Mucosa of descending colon (tissue), 3 donors: ENCODE data around the gene CST5. TPM values are rescaled to one million over a fixed set of nuclear protein-coding genes. Genes with fewer than 3 reads are reported as not detected.

Experiments used
- ATAC-seq: fragments of 200-7000 bp; cut with Tn5 transposase; one replicate; pipeline ENCODE4 v1.9.1; 2020; ENCODE audit warnings: mild to moderate bottlenecking, moderate library complexity
- DNase-seq, 3 donors: peaks; one replicate each; pipeline ENCODE4 v3.0.0-alpha.2; 2020
- H3K36me3 ChIP-seq: fragments of 200-600 bp; one replicate; pipeline ENCODE4 v1.8.0; 2021; ENCODE audit warnings: low read depth, mild to moderate bottlenecking
- H3K4me1 ChIP-seq: fragments of 200-600 bp; one replicate; pipeline ENCODE4 v1.8.0; 2021; ENCODE audit warnings: low read depth, mild to moderate bottlenecking
- H3K4me3 ChIP-seq: fragments of 200-600 bp; one replicate; pipeline ENCODE4 v1.8.0; 2021; ENCODE audit warnings: mild to moderate bottlenecking
- H3K9me3 ChIP-seq: fragments of 200-600 bp; one replicate; pipeline ENCODE4 v1.8.0; 2021; ENCODE audit warnings: mild to moderate bottlenecking
- CTCF ChIP-seq: fragments of 200-600 bp; IDR thresholded peaks from one replicate; pipeline ENCODE4 v1.8.0; 2022; ENCODE audit warnings: antibody characterized with exemption, mild to moderate bottlenecking
- intact Hi-C, 2 donors: fragments of 100-400 bp; cut with DNase I in 1 of 2; cut with micrococcal nuclease in 1 of 2; formaldehyde crosslinking; loops; one replicate each; pipeline versions ENCODE4 v1.11.0 to v1.11.1; 2022; cut with DNase I, micrococcal nuclease
- total RNA-seq, 3 donors: library from RNA; stranded (reverse); fragmentation: NEBNext Ultra II Directional in 2 of 3; extraction: Animal tissue kit (Norgen Biotek cat#: 25700) in 2 of 3; gene quantifications; one replicate each; pipeline versions ENCODE4 v1.2.1 to v1.2.4, GENCODE V29; 2021 to 2023
- donor health status: DM: no; HTN: no; CAD: no; lungs with moderate emphysema.
- donor health status: DM: no; HTN: no; CAD: no.
- donor health status: DM: no; HTN: yes; CAD: no.

CST5 gene
- total RNA-seq, 3 donors from 2014 or later, result not detected

GRCh38 chr20:23877524-23877923 is 2.0 kb downstream of the CST5 start:
- no peaks in the 10 kb centered on the region for H3K9me3 ChIP-seq
- intact Hi-C loops, result no loop called here
- no peak for TF ChIP-seq CTCF
- no peaks in the 10 kb centered on the region for H3K4me1 ChIP-seq
- DNase-seq (no peak), ATAC-seq (no peak)
- H3K4me3 ChIP-seq, result no peak overlapping the region
- no peaks in the 10 kb centered on the region for H3K36me3 ChIP-seq

GRCh38 chr20:23875606-23876237 is 3.8 kb downstream of the CST5 start:
- H3K36me3 ChIP-seq, result no peaks in the 10 kb centered on the region
- ATAC-seq (no peak), DNase-seq (no peak)
- H3K4me1 ChIP-seq, result no peaks in the 10 kb centered on the region
- no peaks in the 10 kb centered on the region for H3K9me3 ChIP-seq
- no peak overlapping the region for H3K4me3 ChIP-seq
- intact Hi-C loops, result no loop called here
- no peak for TF ChIP-seq CTCF

- no peak for TF ChIP-seq CTCF
- DNase-seq, result no peak
- no peaks in the 10 kb centered on the region for H3K4me1 ChIP-seq
These were observed 4.8 kb downstream of the CST5 start for GRCh38 chr20:23874747-23875146.

GRCh38 chr20:23873370-23874015 is 6.1 kb downstream of the CST5 start:
- intact Hi-C loops, result no loop called here
- no peaks in the 10 kb centered on the region for H3K4me1 ChIP-seq
- TF ChIP-seq CTCF, result no peak
- no peak for ATAC-seq
- no peaks in the 10 kb centered on the region for H3K36me3 ChIP-seq
- no peak for DNase-seq
- no peak overlapping the region for H3K4me3 ChIP-seq
- H3K9me3 ChIP-seq, result no peaks in the 10 kb centered on the region

More at GRCh38 chr20:23874747-23875146, 4.8 kb downstream of the CST5 start:
- ATAC-seq, result no peak
- Histone ChIP-seq H3K4me3 (no peak overlapping the region), H3K9me3 (no peaks in the 10 kb centered on the region), H3K36me3 (no peaks in the 10 kb centered on the region)
- intact Hi-C loops, result no loop called here

- intact Hi-C loops, result no loop called here
- Histone ChIP-seq H3K4me1 (no peaks in the 10 kb centered on the region), H3K4me3 (no peak overlapping the region), H3K9me3 (no peaks in the 10 kb centered on the region), H3K36me3 (no peaks in the 10 kb centered on the region)
- ATAC-seq (no peak), DNase-seq (no peak)
- TF ChIP-seq CTCF, result no peak
These were observed 7.5 kb downstream of the CST5 start for GRCh38 chr20:23872065-23872464.
